SH-SY5Y (cell line): Measurements from ENCODE around the gene MPRIP.

Experiments
- GATA2 ChIP-seq: IDR thresholded peaks from 2 replicates; pipeline ENCODE4 v1.6.1; 2011; ENCODE audit warnings: mild to moderate bottlenecking, low read depth, low read length
- GATA3 ChIP-seq: IDR thresholded peaks from 2 replicates; pipeline ENCODE4 v1.6.1; 2011; ENCODE audit warnings: low read depth, mild to moderate bottlenecking, low read length, moderate library complexity

GRCh38 chr17:17235212-17236174 lies 193.2 kb downstream of the MPRIP start:
- TF ChIP-seq GATA2 (no peak), GATA3 (no peak)
